HFFc6 (cell line): ENCODE results near the gene LZTR1. TPM values are rescaled to one million over a fixed set of nuclear protein-coding genes. Genes with fewer than 3 reads are reported as not detected.

Experiments used
- DNase-seq: peaks from one replicate; pipeline ENCODE4 v3.0.0-alpha.2; 2018
- H3K27ac Mint-ChIP-seq: 2 replicates; pipeline ENCODE4 v1.8.0; 2020; ENCODE audit warnings: mild to moderate bottlenecking, mixed read lengths
- H3K27me3 Mint-ChIP-seq: 2 replicates; pipeline ENCODE4 v1.8.0; 2021; ENCODE audit warnings: mild to moderate bottlenecking, moderate library complexity, mixed read lengths; ENCODE audit not compliant: insufficient read depth
- H3K36me3 Mint-ChIP-seq: 2 replicates; pipeline ENCODE4 v1.8.0; 2021; ENCODE audit warnings: low read depth, mixed read lengths
- H3K4me1 Mint-ChIP-seq: 2 replicates; pipeline ENCODE4 v1.8.0; 2020; ENCODE audit warnings: low read depth, mixed read lengths
- H3K4me3 Mint-ChIP-seq: 2 replicates; pipeline ENCODE4 v1.8.0; 2020; ENCODE audit warnings: mild to moderate bottlenecking, moderate library complexity, mixed read lengths
- H3K9me3 Mint-ChIP-seq: 2 replicates; pipeline ENCODE4 v1.8.0; 2020; ENCODE audit warnings: mild to moderate bottlenecking, mixed read lengths
- CTCF ChIP-seq: fragments of 200-600 bp; sonication (generic); IDR thresholded peaks from 2 replicates; pipeline ENCODE4 v1.5.0; 2021; ENCODE audit warnings: antibody characterized with exemption, mild to moderate bottlenecking
- total RNA-seq, 6 experiments: library from RNA; stranded (reverse); fragmentation: NEBNext Ultra II Directional; extraction: Animal tissue kit (Norgen Biotek cat#: 25700); gene quantifications; 2 replicates in 1 of 6; 3 replicates in 5 of 6; pipeline ENCODE4 v1.2.3, GENCODE V29; 2021

LZTR1 gene
- total RNA-seq, 6 experiments from 2014 or later, result 50.6 to 64.0 (median 57.2) TPM

DNA sequence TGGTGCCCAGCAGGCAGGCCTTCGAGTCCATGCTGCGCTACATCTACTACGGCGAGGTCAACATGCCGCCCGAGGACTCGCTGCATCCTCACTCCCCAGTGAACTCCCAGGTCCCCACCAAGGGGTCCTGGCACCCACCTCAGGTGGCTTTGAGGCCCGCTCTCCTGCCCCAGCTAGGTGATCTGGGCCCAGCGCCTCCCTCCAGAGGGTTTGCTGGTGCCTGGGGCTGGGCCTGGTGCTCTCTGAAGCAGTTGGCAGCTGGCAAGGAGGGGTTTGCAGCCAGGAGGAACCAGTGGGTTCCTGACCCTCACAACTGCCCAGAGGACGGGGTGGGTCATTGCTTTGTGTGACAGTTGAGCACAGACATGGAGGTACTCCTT, 13.9 kb downstream of the LZTR1 start:
- no peak overlapping the region for H3K4me3 Mint-ChIP-seq
- no peak for DNase-seq
- peaks cover 5% of the 10 kb centered on the region; the same call in 1 of the 2 replicates for H3K27me3 Mint-ChIP-seq
- H3K27ac Mint-ChIP-seq, result no peak overlapping the region
- no peak for TF ChIP-seq CTCF
- no peaks in the 10 kb centered on the region; the same call in 1 of the 2 replicates for H3K36me3 Mint-ChIP-seq
- no peaks in the 10 kb centered on the region for H3K9me3 Mint-ChIP-seq
- peaks cover 7% of the 10 kb centered on the region for H3K4me1 Mint-ChIP-seq

DNA sequence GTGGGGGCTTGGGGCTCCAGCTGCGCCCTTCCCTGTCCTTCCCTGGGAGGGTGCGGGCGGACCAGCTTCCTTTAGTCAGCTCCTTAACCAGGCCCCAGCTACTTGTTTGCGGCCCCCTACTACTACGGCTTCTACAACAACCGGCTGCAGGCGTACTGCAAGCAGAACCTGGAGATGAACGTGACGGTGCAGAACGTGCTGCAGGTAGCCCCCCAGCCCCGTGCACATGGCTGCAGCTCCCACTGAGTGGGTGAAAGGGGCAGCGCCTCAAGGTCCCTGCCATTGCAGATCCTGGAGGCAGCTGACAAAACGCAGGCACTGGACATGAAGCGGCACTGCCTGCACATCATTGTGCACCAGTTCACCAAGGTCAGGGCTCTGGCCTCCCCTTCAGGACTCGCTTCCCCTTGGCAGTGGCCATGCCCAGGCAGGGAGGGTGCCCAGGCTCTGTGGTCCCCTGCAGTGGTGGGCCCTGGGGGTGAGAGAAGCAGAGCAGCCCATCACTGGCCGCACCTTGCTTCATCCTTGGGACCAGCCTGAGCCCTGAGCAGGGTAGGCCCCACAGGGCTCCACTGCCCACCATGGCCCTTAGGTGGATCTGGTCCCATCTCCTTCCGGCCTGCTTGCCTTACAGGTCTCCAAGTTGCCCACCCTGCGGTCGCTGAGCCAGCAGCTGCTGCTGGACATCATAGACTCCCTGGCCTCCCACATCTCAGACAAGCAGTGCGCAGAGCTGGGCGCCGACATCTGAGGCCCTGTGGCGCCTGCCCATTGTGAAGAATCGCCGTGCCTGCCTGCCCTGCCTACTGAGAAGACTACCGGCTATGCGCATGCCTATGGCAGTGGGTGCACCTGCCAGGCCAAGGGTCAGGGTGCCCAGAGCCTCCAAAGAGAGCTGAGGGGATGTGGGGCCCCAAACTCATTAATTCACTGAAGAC, 14.8 kb downstream of the LZTR1 start:
- Mint-ChIP-seq H3K27me3 (peaks cover 11% of the 10 kb centered on the region), H3K4me3 (no peak overlapping the region), H3K36me3 (peaks cover 4% of the 10 kb centered on the region; the same call in 1 of the 2 replicates), H3K27ac (no peak overlapping the region), H3K9me3 (no peaks in the 10 kb centered on the region), H3K4me1 (peaks cover 13% of the 10 kb centered on the region)
- no peak for TF ChIP-seq CTCF
- DNase-seq, result no peak

DNA sequence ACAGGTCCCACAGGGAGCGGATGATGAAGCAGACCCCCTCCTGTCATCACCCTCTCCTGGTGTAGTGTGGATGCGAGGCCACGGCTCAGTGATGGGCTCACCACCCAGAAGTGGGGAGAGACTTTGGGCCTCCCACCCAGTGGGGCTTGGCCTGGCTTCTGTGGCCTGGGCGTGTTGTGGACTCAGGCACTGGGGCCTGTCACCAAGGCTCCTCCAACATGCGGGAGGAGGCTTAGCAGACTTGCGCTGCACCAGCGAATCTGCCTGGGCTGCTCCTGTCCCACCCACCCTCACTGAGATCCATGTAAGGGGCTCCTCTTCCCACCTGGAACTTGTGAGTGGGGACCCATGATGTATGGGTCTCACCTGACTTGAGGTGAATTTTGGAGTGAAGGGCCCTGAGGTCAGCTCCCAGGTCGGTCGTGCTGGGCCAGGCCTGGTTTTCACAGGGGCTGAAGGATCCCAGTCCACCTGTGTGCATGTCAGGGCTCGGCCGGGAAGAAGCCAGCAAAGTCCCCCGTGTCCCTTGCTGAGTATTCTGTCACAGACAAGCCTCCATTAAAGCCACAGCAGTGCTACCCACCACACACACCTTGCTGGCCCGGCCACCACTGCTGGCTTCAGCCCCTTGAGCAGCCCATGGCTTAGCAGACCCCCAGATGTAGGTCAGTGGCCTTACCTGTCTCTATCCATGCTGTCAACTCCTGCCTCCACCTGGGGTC, 15.6 kb downstream of the LZTR1 start:
- H3K9me3 Mint-ChIP-seq, result no peaks in the 10 kb centered on the region
- TF ChIP-seq CTCF, result no peak
- peaks cover 15% of the 10 kb centered on the region for H3K27me3 Mint-ChIP-seq
- H3K36me3 Mint-ChIP-seq, result peaks cover 4% of the 10 kb centered on the region; the same call in 1 of the 2 replicates
- peaks cover 13% of the 10 kb centered on the region for H3K4me1 Mint-ChIP-seq
- no peak overlapping the region for H3K4me3 Mint-ChIP-seq
- DNase-seq, result no peak
- H3K27ac Mint-ChIP-seq, result no peak overlapping the region

- DNase-seq, result no peak
- TF ChIP-seq CTCF, result no peak
- Mint-ChIP-seq H3K27me3 (peaks cover 15% of the 10 kb centered on the region), H3K36me3 (peaks cover 4% of the 10 kb centered on the region; the same call in 1 of the 2 replicates), H3K27ac (peak overlapping the region; percentile 58), H3K9me3 (no peaks in the 10 kb centered on the region), H3K4me3 (no peak overlapping the region), H3K4me1 (peaks cover 23% of the 10 kb centered on the region)
These were observed 16.6 kb downstream of the LZTR1 start for GRCh38 chr22:20998411-20999336.
